HG03103 (cell line): ENCODE data around the gene NR2C2.
A peak's percentile ranks its signal among the peaks of the same experiment; 100 is the strongest.
"Not testable (repeated sequence)": the region's sequence is repeated elsewhere in the genome, so short reads cannot be mapped to it uniquely, and the experiment has no call there.

Source experiments
- ATAC-seq: cut with Tn5 transposase; IDR thresholded peaks from one replicate; pipeline ENCODE4 v1.9.1; 2021; ENCODE audit warnings: low read depth; ENCODE audit not compliant: unreplicated experiment

Gene NR2C2

GRCh38 chr3:14947100-14947885, at the start of gene NR2C2:
TSS of gene NR2C2 (plus strand) at chr3:14947583. CDS start at chr3:15003915, 56,332 bp downstream.
- peak; percentile 33 for ATAC-seq

- ATAC-seq: no peak
Observed at GRCh38 chr3:14898929-14899328, 48.5 kb upstream of the NR2C2 start.

- no peak for ATAC-seq
Observed at GRCh38 chr3:14899993-14900618, 47.3 kb upstream of the NR2C2 start.

- no peak for ATAC-seq
Observed at GRCh38 chr3:14900881-14901873, 46.2 kb upstream of the NR2C2 start.

- no peak for ATAC-seq
Observed at GRCh38 chr3:14902719-14903118, 44.7 kb upstream of the NR2C2 start.

GRCh38 chr3:14903501-14903900, 43.9 kb upstream of the NR2C2 start:
- not testable (repeated sequence) for ATAC-seq

- ATAC-seq: no peak
Observed at GRCh38 chr3:14905055-14905657, 42.2 kb upstream of the NR2C2 start.

- no peak for ATAC-seq
Observed at GRCh38 chr3:14906355-14906971, 40.9 kb upstream of the NR2C2 start.

GRCh38 chr3:14907043-14907966, 40.1 kb upstream of the NR2C2 start:
- ATAC-seq: no peak

GRCh38 chr3:14909250-14909649, 38.1 kb upstream of the NR2C2 start:
- no peak for ATAC-seq

- no peak for ATAC-seq
Observed at GRCh38 chr3:14911651-14912050, 35.7 kb upstream of the NR2C2 start.

GRCh38 chr3:14913071-14913925, 34.1 kb upstream of the NR2C2 start:
- ATAC-seq: no peak

- ATAC-seq: no peak
Observed at GRCh38 chr3:14913926-14914778, 33.2 kb upstream of the NR2C2 start.

GRCh38 chr3:14914779-14915117, 32.6 kb upstream of the NR2C2 start:
- no peak for ATAC-seq

- no peak for ATAC-seq
Observed at GRCh38 chr3:14915636-14916222, 31.7 kb upstream of the NR2C2 start.

- ATAC-seq: no peak
Observed at GRCh38 chr3:14918356-14918860, 29.0 kb upstream of the NR2C2 start.

- ATAC-seq: no peak
Observed at GRCh38 chr3:14920536-14920935, 26.8 kb upstream of the NR2C2 start.
